Astrocyte (in vitro differentiated cells and primary cell): ENCODE results near the gene ZNF438. TPM values are rescaled to one million over a fixed set of nuclear protein-coding genes. Genes with fewer than 3 reads are reported as not detected.
A peak's percentile ranks its signal among the peaks of the same experiment; 100 is the strongest.

ENCODE experiments used
- DNase-seq: peaks from one replicate; pipeline ENCODE4 v3.0.0-alpha.2; 2010; ENCODE audit warnings: low read depth
- FAIRE-seq: peaks from 2 replicates; lab custom pipeline; 2011; peaks lifted over from hg19 to GRCh38; lab: Jason Lieb, UNC
- H2AFZ ChIP-seq: 2 replicates; pipeline ENCODE4 v1.6.0; 2012; ENCODE audit warnings: low read depth, low read length, inconsistent platforms
- H3K27ac ChIP-seq: 2 replicates; pipeline ENCODE4 v1.5.1; 2011; ENCODE audit warnings: low read depth, low read length, inconsistent platforms
- H3K27me3 ChIP-seq: 2 replicates; pipeline ENCODE4 v1.6.0; 2011; ENCODE audit warnings: low read length, inconsistent platforms; ENCODE audit not compliant: insufficient read depth
- H3K36me3 ChIP-seq: 2 replicates; pipeline ENCODE4 v1.5.1; 2011; ENCODE audit warnings: low read length, inconsistent platforms; ENCODE audit not compliant: insufficient read depth
- H3K4me1 ChIP-seq: 2 replicates; pipeline ENCODE4 v1.5.1; 2011; ENCODE audit warnings: low read length, inconsistent platforms; ENCODE audit not compliant: insufficient read depth
- H3K4me2 ChIP-seq: 2 replicates; pipeline ENCODE4 v1.6.0; 2012; ENCODE audit warnings: low read length, inconsistent platforms
- H3K4me3 ChIP-seq: 2 replicates; pipeline ENCODE4 v1.5.1; 2011; ENCODE audit warnings: low read depth, mild to moderate bottlenecking, low read length, inconsistent platforms; ENCODE audit not compliant: insufficient read depth
- H3K79me2 ChIP-seq: 2 replicates; pipeline ENCODE4 v1.6.0; 2012; ENCODE audit warnings: mild to moderate bottlenecking, low read length, inconsistent platforms; ENCODE audit not compliant: insufficient read depth
- H3K9ac ChIP-seq: 2 replicates; pipeline ENCODE4 v1.6.0; 2012; ENCODE audit warnings: mild to moderate bottlenecking, low read length, inconsistent platforms
- H3K9me3 ChIP-seq: 2 replicates; pipeline ENCODE4 v1.5.1; 2012; ENCODE audit warnings: low read depth, mild to moderate bottlenecking, low read length, inconsistent platforms; ENCODE audit not compliant: insufficient read depth
- H4K20me1 ChIP-seq: 2 replicates; pipeline ENCODE4 v1.6.0; 2012; ENCODE audit warnings: low read length, inconsistent platforms; ENCODE audit not compliant: insufficient read depth
- H3K27ac Mint-ChIP-seq: one replicate; pipeline ENCODE4 v1.8.0; 2021; ENCODE audit warnings: mild to moderate bottlenecking, mixed read lengths; ENCODE audit not compliant: unreplicated experiment
- H3K27me3 Mint-ChIP-seq: one replicate; pipeline ENCODE4 v1.8.0; 2021; ENCODE audit warnings: low read depth, mixed read lengths; ENCODE audit not compliant: unreplicated experiment
- H3K36me3 Mint-ChIP-seq: one replicate; pipeline ENCODE4 v1.8.0; 2021; ENCODE audit warnings: low read depth, mixed read lengths; ENCODE audit not compliant: unreplicated experiment
- H3K4me1 Mint-ChIP-seq: one replicate; pipeline ENCODE4 v1.8.0; 2021; ENCODE audit warnings: low read depth, mixed read lengths; ENCODE audit not compliant: unreplicated experiment
- H3K4me3 Mint-ChIP-seq: one replicate; pipeline ENCODE4 v1.8.0; 2021; ENCODE audit warnings: mild to moderate bottlenecking, moderate library complexity, mixed read lengths; ENCODE audit not compliant: unreplicated experiment
- H3K9me3 Mint-ChIP-seq: one replicate; pipeline ENCODE4 v1.8.0; 2021; ENCODE audit warnings: mild to moderate bottlenecking, mixed read lengths; ENCODE audit not compliant: unreplicated experiment
- EZH2 ChIP-seq: IDR thresholded peaks from 2 replicates; pipeline ENCODE4 v1.6.1; 2012; ENCODE audit warnings: mild to moderate bottlenecking, low read length, inconsistent platforms; ENCODE audit not compliant: insufficient read depth
- total RNA-seq: library from RNA; stranded (reverse); gene quantifications from 2 replicates; pipeline ENCODE4 v1.2.1, GENCODE V29; 2021
- TF ChIP-seq, protein P1 (sequence below): IDR thresholded peaks from 2 replicates; pipeline ENCODE4 v1.5.1; 2011; ENCODE audit warnings: low read depth, mild to moderate bottlenecking, inconsistent platforms, low read length, moderate library complexity; ENCODE audit not compliant: insufficient read depth

The ZNF438 gene
- total RNA-seq, 1 donor from 2014 or later: 2.2 TPM

- Mint-ChIP-seq H3K27me3 (peaks cover 3% of the 10 kb centered on the region), H3K36me3 (no peaks in the 10 kb centered on the region), H3K27ac (no peak overlapping the region), H3K4me3 (no peak overlapping the region), H3K9me3 (no peaks in the 10 kb centered on the region), H3K4me1 (peaks cover 41% of the 10 kb centered on the region)
- Histone ChIP-seq H3K4me3 (no peak overlapping the region), H3K4me1 (peaks cover 67% of the 10 kb centered on the region), H3K36me3 (no peaks in the 10 kb centered on the region), H2AFZ (no peak overlapping the region), H3K27me3 (no peaks in the 10 kb centered on the region), H3K9ac (no peak overlapping the region), H3K79me2 (no peaks in the 10 kb centered on the region), H3K4me2 (no peak overlapping the region), H3K9me3 (no peaks in the 10 kb centered on the region), H4K20me1 (no peaks in the 10 kb centered on the region), H3K27ac (no peak overlapping the region)
- FAIRE-seq (no peak), DNase-seq (no peak)
- no peak for TF ChIP-seq EZH2
- TF ChIP-seq, protein P1, sequence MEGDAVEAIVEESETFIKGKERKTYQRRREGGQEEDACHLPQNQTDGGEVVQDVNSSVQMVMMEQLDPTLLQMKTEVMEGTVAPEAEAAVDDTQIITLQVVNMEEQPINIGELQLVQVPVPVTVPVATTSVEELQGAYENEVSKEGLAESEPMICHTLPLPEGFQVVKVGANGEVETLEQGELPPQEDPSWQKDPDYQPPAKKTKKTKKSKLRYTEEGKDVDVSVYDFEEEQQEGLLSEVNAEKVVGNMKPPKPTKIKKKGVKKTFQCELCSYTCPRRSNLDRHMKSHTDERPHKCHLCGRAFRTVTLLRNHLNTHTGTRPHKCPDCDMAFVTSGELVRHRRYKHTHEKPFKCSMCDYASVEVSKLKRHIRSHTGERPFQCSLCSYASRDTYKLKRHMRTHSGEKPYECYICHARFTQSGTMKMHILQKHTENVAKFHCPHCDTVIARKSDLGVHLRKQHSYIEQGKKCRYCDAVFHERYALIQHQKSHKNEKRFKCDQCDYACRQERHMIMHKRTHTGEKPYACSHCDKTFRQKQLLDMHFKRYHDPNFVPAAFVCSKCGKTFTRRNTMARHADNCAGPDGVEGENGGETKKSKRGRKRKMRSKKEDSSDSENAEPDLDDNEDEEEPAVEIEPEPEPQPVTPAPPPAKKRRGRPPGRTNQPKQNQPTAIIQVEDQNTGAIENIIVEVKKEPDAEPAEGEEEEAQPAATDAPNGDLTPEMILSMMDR: no peak
Measured at GRCh38 chr10:30816159-30816819, 215.4 kb downstream of the ZNF438 start.

DNA sequence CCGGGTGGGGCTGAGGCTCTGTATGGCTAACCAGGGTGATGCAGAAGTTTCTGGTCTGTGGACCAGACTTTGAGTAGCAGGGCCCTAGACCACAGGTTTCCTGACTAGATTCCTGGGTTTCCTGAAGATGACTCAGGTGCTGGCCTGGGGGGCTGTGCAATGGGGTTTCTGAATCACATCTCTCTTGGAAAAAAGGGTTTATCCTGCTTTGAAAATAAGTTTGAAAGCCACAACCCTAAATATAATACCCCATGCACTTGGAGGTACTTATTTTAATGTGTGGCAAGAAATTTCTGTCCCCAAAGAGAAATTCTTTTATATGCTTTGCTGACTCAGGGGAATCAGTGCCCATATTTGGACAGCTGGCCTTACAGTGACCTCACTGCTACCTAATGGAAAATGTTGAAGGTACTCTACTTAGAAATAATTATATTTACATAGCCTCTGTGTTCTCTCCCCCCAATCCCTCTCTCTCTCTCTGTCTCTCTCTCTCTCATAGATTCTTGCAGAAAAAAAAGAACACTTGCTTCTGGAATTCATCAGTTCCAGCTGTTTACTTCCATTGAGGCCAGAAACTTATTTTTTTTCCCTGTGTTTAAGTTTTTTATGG lies 217.7 kb downstream of the ZNF438 start:
- Histone ChIP-seq H4K20me1 (no peaks in the 10 kb centered on the region), H3K36me3 (no peaks in the 10 kb centered on the region), H3K4me1 (peaks cover 49% of the 10 kb centered on the region), H3K4me2 (peak overlapping the region; percentile 81), H2AFZ (no peak overlapping the region), H3K9me3 (no peaks in the 10 kb centered on the region), H3K27ac (peak overlapping the region; percentile 68), H3K4me3 (no peak overlapping the region), H3K27me3 (no peaks in the 10 kb centered on the region), H3K79me2 (no peaks in the 10 kb centered on the region), H3K9ac (peak overlapping the region; percentile 9)
- FAIRE-seq: no peak
- Mint-ChIP-seq H3K4me1 (peaks cover 34% of the 10 kb centered on the region), H3K9me3 (no peaks in the 10 kb centered on the region), H3K4me3 (peak overlapping the region; percentile 28), H3K27ac (peak overlapping the region; percentile 92), H3K27me3 (peaks cover 6% of the 10 kb centered on the region), H3K36me3 (no peaks in the 10 kb centered on the region)
- DNase-seq: peak; percentile 95
- TF ChIP-seq EZH2: no peak
- TF ChIP-seq, protein P1: no peak
